HG03378 (cell line): ENCODE results near the gene KLHL17.
"Not testable (repeated sequence)": the region's sequence is repeated elsewhere in the genome, so short reads cannot be mapped to it uniquely, and the experiment has no call there.

Source experiments
- ATAC-seq: cut with Tn5 transposase; IDR thresholded peaks from one replicate; pipeline ENCODE4 v1.9.1; 2021; ENCODE audit warnings: mild to moderate bottlenecking, moderate library complexity; ENCODE audit not compliant: unreplicated experiment

KLHL17 gene

DNA sequence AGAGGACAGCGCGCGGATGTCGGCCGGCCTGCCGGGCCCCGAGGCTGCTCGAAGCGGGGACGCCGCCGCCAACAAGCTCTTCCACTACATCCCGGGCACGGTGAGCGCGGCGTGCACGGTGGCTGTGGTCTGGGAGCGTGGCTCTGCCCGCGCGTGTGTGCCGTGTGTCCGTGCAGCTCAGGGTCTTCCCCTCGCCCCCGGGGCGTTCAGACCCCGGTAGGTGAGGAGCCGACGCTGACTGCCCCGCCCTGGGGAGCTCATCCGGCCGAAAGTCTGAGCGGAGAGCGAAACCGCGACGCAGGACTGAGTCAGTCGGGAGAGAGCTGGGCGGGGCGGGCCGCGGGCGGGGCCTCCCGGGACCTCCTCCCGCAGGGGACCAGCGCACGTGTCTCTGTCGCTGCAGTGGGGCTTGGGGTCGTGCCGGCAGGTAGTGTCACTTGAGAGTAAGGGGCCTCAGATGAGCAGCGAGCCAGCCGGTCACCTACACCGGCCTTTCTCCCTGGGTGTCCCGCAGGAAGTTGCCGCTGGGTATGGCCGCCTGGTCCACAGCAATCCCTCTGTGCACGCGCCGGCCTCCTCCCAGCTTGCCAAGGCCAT, 6.4 kb downstream of the KLHL17 start:
- no peak for ATAC-seq

DNA sequence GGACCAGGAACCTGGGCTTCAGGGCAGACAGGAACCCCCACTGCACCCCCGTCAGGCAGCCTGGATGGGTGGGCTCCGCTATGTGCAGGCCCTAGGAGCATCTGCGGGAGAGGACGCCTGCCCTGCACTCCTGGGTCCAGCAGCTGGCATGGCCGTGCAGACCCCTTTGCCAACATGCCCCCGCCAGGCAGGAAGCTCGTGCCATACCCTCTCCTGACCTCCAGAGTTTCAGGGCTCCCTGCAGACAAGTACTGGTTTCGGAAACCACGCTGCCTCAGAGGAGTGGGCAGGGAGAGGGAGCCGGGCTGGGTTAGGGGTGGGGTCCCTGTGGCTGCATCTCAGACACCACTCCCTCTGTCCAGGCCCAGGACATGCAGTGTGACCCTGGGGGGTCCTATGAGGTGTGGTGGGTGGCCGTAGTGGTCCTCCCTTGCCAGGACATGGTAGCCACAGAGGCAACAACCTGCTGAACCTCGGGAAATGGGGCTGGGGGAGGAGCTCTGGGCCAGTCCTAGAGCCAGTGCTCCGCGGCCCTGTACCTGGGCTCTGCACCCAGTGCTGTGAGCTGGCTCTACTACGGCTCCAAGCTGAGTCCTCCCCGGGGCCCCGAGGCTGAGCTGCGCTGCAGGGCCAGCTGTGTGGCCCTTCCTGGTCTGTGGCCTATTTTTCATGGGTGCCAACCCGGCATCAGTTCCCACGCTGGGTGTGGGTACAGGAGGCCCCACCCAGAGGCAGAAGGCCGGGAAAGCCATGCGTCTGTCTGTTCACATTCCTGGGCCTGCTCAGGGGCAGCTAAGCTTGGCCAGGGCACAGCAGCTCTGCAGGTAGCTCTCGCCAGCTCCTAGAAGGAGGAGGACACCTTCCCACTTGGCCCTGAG, 7.3 kb downstream of the KLHL17 start:
- ATAC-seq: no peak

DNA sequence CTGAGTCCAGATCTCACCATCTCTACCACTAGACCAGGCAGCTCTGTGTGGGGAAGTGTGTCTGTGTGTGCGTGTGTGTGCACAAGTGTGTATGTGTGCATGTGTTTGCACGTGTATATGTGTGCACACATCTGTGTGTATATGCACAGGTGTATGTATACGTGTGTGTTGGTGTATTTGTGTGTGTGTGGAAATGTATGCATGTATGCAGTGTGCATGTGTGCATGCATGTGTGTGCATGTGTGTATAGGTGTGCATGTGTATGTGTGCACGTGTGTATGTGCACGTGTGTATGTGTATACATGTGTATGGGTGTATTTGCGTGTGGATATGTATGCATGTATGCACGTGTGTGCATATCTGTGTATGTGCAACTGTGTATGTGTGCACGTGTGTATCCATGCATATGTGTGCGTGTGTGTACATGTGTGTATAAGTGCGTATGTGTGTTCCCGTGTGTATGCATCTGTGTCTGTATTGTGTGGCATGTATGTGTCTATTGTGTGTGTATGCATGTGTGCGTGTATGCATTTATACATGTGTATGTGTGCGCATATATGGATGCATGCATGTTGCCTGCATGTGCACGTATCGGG, 9.0 kb downstream of the KLHL17 start:
- ATAC-seq: no peak

DNA sequence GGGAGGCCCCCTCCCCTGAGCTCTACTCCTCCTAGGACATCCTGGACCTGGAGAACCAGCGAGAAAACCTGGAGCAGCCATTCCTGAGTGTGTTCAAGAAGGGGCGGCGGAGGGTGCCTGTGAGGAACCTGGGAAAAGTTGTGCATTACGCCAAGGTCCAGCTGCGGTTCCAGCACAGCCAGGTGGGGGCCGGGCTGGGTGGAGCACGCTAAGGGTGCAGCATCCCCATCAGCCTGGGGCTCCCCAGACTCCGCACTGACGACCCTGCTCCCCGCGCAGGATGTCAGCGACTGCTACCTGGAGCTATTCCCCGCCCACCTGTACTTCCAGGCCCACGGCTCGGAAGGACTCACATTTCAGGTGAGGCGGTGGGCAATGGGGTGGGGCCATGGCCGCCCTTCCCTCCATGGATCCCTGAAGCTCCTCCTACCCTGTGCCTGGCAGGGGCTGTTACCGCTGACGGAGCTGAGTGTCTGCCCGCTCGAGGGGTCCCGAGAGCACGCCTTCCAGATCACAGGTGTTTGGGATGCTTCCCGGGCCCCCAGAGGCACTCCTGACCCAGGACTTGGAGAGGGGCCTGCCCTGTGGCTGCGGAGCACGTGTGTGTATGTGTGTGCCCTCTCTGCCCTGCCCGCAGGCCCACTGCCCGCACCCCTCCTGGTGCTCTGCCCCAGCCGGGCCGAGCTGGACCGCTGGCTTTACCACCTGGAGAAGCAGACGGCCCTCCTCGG, 10.0 kb downstream of the KLHL17 start:
- ATAC-seq: no peak

DNA sequence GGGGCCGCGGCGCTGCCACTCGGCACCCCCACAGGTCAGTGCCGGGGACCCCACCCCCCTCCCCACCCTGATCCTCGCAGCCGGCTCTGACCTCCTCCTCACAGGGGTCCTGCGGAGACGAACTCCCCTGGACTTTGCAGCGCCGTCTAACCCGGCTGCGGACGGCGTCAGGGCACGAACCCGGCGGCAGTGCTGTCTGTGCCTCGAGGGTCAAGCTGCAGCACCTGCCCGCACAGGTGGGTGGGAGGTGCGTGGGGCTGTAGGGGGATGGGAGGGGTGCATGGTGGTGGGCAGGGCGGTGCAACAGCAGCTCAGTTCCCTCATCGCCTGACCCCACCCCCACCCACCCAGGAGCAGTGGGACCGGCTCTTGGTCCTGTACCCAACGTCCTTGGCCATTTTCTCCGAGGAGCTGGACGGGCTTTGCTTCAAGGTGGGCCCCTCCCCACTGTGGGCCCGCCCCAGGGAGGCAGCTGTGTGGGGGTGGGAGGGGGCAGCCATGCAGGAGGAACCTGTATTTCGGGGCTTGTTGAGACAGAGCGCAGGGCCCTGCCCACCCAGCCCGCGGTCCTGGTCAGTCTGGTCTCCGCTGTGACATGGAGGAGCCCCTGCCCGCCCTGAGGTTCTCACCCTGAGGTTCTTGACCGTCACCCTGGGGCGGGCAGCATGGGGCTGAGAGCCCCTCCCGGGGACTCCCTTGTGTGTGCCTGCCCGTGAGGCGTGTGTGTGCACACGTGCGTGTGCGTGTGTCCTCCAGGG, 10.8 kb downstream of the KLHL17 start:
- no peak for ATAC-seq

DNA sequence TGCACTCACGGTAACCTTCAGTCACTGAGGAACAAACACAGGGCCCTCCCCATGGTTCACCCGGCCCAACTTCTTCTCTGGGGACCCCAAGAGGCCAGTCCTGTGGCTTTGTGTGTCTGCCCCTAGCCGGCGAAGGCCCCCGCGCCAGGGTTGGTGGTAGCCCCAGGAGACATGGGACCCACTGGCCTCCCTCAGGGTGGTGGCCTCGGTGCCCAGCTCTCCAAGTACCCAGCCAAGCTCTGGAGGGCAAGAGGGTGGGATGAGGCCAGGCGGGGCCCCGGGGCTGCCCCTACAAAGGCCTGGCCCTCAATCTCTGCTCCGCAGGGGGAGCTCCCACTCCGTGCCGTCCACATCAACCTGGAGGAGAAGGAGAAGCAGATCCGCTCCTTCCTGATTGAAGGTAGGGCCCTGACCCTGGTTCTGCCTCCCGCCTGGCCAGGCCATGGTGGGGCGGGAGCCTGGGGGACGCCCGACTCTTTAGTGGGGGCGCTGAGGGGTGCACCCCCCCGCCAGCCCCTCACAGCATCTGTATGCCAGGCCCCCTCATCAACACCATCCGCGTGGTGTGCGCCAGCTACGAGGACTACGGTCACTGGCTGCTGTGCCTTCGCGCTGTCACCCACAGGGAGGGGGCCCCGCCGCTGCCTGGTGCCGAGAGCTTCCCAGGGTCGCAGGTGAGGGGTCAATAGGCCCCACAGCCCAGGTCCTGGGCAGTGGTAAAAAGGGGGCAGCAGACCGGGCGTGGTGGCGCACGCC, 11.5 kb downstream of the KLHL17 start:
- ATAC-seq: no peak

DNA sequence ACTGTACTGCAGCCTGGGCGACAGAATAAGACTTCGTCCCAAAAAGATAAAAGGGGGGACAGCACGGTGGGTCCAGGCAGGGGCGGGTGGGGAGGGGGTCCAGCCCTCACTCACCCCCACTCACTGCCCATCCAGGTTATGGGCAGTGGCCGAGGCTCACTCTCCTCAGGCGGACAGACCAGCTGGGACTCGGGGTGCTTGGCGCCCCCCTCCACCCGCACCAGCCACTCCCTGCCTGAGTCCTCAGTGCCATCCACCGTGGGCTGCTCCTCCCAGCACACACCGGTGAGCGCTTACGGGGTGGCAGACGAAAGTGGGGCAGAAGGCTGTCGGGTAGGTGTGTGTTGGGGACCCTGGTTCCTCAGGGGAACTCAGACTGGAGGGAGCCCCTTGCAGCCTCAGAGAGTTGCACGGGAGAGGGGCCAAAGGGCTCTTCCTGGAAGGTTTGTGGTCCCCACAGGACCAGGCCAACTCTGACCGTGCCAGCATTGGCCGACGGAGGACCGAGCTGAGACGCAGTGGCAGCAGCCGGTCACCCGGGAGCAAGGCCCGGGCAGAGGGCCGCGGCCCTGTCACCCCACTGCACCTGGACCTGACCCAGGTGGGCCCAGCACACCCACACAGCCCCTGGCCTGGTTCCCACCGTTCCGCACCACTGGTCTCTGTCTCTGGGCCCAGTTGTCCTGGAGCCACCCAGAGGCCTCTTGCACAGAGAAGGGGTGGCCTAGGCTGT, 12.5 kb downstream of the KLHL17 start:
- no peak for ATAC-seq

DNA sequence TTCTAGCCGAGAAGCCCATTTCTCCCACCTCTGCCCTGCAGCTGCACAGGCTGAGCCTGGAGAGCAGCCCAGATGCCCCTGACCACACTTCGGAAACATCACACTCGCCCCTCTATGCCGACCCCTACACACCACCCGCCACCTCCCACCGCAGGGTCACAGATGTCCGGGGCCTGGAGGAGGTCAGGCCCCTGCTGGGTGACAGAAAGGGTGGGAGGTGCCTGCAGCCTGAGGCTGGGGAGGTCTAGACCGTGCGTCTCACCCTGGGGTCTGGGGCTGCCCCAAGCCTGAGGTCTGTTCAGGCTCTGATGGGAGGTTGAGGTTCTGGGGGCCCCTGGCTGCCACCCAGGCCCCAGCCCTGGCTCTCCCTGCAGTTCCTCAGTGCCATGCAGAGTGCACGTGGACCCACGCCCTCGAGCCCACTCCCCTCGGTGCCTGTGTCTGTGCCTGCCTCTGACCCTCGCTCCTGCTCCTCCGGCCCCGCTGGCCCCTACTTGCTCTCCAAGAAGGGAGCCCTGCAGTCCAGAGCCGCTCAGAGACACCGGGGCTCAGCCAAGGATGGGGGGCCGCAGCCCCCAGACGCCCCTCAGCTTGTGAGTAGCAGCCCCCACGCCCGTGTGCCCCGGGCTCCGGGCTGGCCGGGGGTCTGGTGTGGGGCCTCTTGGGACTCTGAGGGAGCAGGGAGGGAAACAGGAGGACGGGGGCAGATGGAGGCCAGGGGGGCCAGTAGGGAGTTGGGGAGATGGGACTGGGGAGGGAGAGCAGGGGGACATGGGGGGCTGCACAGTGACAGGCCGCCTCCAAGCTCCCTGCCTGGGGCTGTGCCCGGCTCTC, 13.3 kb downstream of the KLHL17 start:
- no peak for ATAC-seq

DNA sequence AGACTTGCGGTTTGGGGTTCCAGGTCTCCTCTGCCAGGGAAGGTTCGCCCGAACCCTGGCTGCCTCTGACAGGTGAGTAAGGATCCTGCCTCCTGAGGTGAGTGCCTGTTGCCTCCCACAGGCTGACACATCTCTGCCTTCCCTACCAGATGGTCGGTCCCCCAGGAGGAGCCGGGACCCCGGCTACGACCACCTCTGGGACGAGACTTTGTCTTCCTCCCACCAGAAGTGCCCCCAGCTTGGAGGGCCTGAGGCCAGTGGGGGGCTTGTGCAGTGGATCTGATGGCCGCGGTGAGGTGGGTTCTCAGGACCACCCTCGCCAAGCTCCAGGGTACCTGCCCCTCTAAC, 13.9 kb downstream of the KLHL17 start:
- ATAC-seq: no peak

DNA sequence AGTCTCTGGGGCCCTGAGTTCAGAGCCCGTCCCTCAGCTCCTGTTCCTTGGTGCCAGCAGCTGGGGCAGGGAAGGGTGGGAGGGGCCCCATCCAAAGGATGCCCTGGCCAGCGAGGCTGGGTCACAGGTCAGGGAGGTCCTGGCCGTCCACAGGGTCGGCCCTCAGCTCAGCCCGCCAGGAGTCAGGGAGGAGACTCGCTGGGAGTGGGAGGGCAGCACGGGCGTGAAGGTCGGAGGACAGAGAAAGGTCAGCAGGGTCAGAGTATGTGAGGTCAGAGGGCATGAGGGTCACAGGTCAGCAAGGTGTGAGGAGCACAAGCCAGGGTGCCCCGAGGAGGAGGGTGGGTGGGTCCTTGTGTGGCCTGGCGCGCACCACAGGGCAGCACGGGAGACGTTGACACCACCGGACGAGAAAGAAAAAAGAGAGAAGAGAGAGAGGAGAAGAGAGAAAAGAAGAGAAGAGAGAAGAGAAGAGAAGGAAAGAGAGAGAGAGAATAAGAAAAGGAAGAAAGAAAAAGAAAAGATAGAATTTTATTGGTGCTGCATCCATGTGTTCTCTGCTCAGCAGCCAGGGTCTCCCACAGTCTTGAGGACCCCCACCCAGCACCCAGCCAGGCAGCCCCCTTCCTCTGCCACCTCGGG, 14.4 kb downstream of the KLHL17 start:
- no peak for ATAC-seq

DNA sequence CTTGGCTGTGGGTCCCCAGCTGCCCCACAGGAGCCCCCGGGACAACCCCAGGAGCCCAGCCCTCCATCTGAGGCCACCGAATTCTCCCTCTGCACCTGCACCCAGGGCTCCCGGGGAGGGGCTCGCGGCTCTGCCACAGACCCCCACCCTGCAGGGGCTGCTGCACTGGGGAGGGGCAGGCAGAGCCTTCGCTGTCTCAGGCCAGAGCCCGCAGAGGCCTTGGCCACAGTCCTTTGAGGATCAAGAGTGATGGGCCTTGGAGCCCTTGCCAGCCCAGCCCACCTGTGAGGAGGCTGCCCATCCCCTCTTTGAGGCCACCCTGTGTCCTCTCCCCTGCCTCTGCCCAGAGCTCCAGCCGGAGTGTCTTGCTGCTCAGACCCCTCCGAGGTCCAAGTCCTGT, 15.0 kb downstream of the KLHL17 start:
- ATAC-seq: no peak

DNA sequence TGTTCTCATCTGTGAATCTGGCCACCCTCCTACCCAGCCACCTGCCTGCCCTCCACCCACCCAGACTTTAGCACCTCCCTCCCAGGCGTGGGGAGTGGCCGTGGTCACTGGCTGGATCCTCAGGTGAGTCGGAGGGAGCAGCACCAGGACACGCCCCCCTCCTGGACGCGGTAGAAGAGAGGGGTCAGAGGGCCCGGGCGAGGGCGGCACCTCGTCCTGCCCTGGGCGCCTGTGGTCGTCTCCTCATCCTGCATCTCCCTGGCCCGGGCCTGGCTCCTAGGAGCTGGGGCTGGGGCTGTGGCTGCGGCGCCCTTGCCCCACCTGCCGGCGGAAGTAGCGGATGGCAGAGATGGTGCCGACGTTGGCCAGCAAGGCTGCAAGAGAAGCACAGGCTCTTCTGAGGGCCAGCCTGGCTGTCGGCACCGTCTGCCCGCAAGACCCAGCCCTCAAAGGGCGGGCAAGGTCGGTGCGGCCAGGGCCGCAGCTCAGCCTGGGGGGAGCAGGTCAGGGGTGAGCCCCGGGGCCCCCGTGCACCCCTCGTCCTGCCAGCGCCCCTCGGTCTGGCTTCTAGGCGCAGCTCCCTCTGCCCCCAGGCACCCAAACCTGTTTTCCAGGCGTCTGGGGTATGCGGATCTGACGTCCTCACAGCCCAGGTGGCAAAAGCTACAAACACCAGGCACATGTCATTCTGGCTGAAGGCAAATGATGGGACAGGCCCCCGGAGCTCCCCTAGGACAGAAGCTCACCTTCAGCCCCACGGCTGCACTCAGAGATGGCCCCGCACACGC, 15.7 kb downstream of the KLHL17 start:
- ATAC-seq: no peak

DNA sequence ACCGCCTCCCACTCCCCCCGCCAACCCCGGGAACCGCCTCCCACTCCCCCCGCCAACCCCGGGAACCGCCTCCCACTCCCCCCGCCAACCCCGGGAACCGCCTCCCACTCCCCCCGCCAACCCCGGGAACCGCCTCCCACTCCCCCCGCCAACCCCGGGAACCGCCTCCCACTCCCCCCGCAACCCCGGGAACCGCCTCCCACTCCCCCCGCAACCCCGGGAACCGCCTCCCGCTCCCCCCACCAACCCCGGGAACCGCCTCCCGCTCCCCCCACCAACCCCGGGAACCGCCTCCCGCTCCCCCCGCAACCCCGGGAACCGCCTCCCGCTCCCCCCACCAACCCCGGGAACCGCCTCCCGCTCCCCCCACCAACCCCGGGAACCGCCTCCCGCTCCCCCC, 16.4 kb downstream of the KLHL17 start:
- ATAC-seq: not testable (repeated sequence)

DNA sequence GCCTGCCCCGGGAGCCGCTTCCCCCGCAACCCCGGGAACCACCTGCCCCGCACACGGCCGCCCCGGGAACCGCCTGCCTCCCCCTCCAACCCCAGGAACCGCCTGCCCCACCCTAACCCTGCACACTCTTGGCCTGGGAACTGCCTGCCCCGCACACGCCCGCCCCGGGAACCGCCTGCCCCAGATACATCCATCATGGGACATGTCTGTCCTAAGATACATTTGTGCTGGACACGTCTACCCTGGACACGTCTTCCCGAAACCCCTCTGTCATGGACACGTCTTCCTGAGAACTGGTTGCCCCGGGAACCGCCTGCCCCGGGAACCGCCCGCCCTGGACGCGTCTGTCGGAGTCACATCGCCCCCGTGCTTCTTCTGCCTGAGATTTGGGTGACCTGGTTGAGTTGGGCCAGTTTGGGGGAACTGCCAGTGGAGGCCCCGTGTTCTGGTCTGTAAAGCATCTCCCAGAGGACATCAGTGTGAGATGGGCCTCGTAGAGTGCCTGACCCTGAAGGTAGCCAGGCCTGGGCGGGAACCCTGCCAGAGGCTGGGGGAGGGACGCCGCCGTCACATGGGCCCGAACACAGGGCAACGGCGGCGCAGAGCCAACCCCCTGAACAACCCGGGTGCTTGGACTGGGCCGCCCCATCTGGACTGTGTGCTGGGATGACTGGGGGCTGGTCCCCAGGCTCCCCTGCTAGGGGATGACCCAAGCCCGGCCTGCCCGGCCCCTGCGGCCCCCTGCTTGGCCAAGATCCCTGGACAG, 17.9 kb downstream of the KLHL17 start:
- no peak for ATAC-seq

DNA sequence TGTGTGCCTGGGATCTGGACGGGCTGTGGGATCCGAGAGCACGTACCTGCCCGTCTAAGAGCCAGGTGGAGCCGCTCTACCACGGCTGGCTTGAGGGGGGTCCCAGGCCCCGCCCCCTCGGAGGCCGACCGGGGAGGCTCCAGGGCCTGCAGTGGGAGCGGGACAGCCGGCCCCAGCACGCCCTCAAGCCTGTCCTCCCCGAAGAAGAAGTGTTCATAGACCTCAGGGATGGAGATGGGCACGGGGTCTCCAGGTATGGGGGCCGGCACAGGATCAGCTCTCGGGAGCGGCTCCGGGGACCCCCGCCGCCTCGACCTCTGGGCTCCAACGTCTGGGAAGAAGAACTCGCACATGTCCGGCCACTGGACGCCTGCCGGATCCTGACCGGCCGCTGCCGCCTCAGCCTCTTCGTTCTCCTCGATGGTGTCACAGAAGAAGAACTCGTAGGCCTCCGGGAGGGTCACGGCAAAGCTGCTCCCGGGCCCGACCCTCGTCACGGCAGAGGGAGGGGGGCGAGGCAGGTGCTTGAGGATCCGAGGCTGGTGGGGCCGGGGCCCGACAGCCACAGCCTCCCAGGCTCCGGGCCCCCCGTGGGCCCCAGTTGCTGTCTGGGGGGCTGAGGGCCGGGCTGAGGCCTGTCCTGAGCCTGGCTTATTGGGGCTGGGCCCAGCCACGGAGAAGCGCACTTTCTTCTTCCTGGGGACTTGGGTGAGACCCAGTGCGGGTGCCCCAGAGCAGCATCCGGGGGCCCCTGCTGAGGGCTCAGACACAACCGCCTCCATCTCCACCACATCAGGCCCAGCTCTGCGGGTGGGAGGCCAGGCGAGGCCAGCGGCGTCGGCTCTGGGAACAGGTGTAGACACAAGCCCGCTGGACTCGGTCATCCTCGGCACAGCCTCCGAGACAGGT, 18.7 kb downstream of the KLHL17 start:
- ATAC-seq: no peak

DNA sequence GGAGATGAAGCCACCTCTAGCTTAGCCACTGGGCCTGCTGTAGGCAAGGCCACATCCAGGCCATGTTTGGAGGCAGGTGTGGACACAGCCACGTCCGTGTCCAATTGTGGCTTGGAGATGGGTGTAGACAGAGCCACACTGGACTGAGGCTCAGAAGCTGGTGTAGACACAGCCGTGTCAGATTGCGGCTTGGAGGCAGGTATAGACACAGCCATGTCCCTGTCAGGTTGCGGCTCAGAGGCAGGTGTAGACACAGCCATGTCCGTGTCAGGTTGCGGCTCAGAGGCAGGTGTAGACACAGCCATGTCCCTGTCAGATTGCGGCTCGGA, 19.3 kb downstream of the KLHL17 start:
- no peak for ATAC-seq
